Activated effector memory CD4-positive, alpha-beta T cell treated with anti-CD3 and anti-CD28 coated beads, Interleukin-2, amount 50 U/mL, for 16 hours (primary cell): Measurements from ENCODE around the gene PDZD2.
"Not testable (repeated sequence)": the region's sequence is repeated elsewhere in the genome, so short reads cannot be mapped to it uniquely, and the experiment has no call there.

Experiments used
- DNase-seq: peaks from one replicate; pipeline ENCODE4 v3.0.0-alpha.2; 2020

The PDZD2 gene

DNA sequence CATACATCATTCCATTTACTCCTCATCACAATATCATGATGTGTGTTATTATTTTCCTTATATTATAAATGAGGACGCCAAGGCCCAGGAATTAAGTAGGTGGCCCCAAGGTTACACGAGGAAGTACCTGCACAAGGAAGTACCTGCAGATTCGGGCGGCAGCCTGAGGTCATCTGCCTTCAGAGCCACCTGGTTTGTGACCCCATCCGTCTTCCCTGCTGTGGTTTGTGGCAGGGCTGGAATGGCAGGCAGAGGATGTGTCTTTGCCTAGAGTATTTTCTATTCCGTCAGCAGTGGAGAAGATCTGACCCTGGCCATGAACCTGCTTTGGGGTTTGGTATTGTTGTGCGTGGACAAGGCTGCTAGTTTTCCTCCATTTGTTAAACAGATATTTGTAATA, 59.7 kb downstream of the PDZD2 start:
- no peak for DNase-seq

DNA sequence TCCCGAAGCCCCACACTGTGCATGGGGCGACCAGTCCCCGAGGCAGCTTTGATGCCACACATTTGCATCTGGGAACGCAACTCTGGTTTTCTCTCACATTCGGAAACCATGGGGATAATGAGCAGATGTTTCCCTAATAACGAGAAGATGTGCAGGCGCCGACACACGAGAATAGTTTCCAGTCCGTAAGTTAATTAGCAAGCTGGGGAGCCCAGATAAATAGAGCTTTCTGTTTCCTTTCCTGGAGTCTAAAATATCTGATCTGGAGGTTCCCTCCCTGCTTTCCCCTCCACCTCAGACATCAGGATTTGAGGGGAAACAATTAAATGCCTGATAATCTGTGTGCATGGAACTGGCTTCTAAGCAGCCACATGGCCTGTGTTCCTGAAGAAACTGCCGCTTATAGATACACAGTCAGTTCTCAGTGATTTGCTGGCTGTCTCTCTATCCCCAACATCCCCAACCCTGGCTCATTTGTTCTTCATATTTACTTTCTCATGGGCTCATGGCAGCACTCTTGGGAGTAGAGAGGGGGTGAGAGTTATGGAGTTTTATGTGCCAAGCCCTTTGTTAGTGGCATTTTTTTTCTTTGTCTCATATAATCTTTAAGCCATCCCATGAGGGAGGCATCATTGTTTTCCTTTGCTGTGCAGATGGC, 62.8 kb downstream of the PDZD2 start:
- DNase-seq = no peak

DNA sequence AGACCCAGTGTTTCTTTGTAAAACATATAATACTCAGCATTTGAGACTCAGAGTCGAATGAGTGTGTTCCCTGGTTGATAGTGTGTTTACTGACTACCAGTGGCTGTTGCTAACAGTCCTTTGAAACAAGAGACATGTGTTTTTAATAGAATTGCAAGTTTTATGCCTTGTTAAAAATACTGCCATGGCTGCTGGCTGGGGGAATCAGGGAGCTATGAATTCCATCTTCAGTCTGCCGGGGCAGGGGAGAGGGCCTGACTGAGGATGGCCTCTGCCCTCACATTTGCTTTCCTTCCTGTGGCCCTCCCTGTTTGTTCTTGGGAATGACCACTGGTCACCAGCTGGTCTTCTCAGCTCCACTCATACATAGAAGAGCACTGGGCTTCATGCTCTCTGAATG, 63.8 kb downstream of the PDZD2 start:
- DNase-seq = no peak

- DNase-seq = no peak
Observed at GRCh38 chr5:31703757-31704156, 64.8 kb downstream of the PDZD2 start.

- DNase-seq = no peak
Observed at GRCh38 chr5:31706186-31706585, 67.3 kb downstream of the PDZD2 start.

GRCh38 chr5:31707329-31707728, 68.4 kb downstream of the PDZD2 start:
- DNase-seq = no peak

- no peak for DNase-seq
Observed at GRCh38 chr5:31708089-31708488, 69.2 kb downstream of the PDZD2 start.

- no peak for DNase-seq
Observed at GRCh38 chr5:31711363-31711762, 72.4 kb downstream of the PDZD2 start.

DNA sequence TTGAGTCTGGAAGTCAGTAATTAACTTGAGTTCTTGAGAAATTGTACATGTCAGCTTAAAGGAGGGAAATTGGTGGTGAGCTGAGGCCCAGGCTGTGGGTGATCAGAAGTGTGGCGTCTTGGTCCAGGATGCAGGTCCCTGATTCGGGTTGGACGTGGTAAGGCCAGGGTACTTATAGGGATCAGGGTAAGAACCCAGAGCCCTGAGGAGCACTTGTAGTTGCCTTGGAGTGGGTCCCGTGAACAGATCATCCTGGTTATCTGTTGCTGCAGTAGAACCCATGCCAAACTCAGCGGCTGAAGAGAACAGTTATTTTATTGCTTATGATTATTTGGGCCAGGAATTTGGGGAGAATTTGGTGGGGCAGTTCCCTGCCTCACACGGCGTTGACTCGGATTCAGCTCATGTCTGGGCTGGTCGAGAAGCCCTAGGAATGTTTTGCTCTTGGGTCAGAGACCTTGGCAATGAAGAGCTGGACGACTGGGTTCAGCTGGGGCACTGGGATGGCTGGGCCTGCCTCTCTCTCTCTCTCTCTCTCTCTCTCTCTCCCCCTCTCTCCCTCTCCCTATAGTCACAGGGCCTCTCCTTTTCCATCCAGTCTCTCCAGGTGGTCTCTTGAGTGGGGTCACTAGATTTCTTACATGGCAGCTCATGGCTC, 73.1 kb downstream of the PDZD2 start:
- no peak for DNase-seq

DNA sequence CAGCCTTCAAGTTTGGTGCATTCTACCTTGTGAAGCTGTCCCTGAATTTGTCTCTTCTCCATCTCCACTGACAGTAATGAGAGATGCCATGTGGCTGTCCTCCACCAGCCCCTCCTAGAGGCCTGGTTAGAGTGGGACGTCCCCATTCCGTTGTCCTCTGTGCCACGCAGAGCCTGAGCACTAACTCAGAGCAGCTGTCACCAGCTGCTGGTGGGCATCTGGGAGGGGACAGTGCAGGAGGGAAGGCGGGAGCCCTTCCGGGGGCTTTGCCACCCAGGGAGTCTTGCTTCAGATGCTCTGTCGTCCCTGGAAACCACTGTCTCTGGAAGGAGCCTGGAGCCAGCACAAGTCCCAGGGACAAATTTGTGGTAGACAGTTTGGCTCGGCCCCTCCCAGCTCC, 78.6 kb downstream of the PDZD2 start:
- DNase-seq = no peak

DNA sequence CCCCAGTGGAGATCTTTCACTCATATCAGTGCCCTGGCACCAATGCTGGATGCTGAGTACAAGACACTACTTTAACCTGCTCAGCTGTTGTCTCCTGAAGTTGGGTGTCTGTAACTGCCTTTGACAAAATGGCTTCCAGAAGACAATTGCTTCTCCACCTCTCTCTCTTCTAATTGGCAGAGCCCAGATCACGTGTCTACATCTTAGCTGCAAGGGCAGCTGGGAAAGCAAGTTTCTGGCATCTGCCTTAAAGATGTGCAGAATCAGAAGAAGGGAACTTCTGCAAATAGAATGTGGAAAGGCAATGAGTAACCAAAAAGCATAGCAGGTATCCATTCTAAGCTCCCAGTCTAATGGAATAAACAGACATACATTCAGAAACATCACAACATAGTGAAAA, 81.1 kb downstream of the PDZD2 start:
- DNase-seq = no peak

DNA sequence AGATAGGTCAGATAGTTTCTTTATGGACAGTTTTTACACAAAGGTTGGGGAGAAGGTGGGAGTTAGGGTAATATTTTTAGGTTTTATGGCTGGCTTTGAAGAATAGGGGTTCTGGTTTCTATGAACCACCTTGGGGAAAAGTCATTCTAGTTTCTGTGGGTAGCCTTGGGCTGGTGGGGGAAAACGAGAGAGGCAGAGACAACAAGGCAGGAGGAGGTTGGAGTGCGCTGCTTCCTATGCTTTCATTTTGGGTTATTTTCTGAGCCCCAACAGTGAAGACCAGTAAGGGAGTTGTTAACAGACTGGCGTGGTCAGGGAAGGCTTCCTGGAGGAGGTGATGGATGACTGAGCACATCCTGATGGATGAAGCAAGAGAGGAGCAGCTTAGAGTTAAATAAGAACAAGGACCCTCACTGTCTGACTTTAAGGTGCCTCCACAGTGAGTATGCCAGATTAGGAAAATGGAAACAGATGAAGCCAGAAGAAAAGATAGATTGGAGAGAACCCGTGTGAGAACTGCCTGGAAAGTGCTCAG, 81.9 kb downstream of the PDZD2 start:
- DNase-seq = no peak

DNA sequence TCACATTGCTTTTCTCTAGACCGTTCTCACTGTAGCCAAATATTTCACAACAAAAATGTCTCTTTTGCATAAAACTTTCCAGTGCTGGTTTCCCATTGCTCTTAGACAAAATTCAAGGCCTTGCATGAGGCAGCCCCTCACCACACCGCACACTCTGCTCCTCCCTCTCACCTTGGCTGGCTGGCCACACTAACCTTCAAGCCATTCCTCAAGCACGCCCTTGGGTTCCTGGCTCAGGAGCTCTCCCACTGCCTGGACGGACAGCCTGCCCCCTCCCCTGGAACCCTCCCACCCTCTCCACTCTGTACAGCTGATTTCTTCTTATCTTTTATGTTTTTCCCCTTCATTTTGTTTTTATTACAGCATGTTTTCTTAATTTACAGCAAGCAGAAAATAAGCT, 83.2 kb downstream of the PDZD2 start:
- no peak for DNase-seq

GRCh38 chr5:31725996-31726395, 87.1 kb downstream of the PDZD2 start:
- no peak for DNase-seq

GRCh38 chr5:31726952-31727351, 88.0 kb downstream of the PDZD2 start:
- DNase-seq = no peak

DNA sequence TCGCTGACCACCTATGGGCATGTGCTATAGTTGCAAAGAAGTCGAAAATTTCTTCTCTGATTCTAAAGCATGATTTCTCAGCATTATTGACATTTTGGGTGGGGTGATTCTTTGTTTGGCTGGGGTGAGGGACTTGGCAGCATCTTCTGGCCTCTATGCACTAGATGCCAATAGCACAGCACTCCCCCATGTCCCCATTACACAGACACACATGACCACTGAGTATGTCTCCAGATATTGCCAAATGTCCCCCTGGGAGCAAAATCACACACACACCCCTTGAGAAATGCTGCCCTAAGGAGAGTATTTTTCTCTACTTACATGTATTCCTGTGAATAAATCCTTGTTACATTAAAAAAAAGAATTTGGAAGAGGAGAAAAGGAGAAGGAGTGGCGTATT, 89.1 kb downstream of the PDZD2 start:
- no peak for DNase-seq

GRCh38 chr5:31728806-31729205, 89.9 kb downstream of the PDZD2 start:
- not testable (repeated sequence) for DNase-seq

DNA sequence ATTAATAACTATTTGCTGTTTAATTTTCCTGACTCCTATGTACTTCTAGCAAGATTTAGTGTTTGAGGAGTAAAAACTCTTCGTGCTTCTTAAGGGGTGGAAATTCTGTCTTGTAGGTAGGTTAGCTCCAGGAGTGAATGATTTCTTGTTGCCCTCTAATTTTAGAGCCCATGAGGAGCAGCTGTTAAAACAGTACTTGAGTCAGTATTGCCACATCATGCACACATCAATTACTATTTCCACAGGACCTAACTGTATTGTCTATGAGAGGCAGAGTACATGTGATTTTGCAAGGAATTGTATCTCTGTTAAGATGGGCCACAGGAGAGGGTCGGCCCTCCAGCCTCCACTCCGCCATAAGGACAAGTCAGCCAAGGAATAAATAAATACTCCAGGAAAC, 91.2 kb downstream of the PDZD2 start:
- DNase-seq = no peak

GRCh38 chr5:31731016-31731415, 92.1 kb downstream of the PDZD2 start:
- DNase-seq = no peak

DNA sequence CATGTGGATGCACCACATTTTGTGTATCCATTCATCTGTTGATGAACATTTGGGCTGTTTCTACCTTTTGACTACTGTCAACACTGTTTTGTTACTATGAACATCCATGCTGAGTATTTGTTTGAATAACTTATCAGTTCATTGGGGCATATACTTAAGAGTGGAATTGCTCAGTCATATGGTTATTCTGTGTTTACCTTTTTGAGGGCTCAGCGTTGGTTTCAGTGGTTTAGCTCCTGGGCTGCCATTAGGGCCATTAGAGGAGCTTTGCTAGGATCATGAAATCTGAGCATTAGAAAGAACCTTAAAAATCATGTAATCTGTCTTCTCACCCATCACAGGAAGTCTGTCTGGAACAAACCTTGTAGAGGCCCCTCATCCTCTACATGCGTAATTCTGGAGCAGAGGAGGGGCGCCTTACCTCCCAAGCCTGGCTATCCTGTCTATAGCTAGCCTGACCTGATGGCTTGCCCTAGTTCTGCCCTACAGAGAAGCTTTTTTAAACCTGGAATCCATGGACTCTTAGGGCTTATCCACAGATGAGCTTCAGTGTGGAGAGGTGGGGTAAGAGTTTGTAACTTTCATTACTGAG, 92.9 kb downstream of the PDZD2 start:
- no peak for DNase-seq

DNA sequence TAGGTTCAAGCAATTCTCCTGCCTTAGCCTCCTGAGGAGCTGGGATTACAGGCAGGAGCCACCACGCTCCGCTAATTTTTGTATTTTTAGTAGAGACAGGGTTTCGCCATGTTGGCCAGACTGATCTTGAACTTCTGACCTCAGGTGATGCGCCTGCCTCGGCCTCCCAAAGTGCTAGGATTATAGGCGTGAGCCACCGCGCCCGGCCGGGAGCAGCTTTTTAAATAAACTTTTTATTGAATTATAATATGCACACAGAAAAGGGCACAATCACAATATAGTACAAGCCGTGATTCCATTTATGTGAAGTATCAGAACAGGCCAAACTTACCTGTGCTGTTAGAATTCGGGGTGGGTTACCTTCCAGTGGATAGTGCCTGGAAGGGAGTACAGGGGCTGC, 93.9 kb downstream of the PDZD2 start:
- DNase-seq = not testable (repeated sequence)

DNA sequence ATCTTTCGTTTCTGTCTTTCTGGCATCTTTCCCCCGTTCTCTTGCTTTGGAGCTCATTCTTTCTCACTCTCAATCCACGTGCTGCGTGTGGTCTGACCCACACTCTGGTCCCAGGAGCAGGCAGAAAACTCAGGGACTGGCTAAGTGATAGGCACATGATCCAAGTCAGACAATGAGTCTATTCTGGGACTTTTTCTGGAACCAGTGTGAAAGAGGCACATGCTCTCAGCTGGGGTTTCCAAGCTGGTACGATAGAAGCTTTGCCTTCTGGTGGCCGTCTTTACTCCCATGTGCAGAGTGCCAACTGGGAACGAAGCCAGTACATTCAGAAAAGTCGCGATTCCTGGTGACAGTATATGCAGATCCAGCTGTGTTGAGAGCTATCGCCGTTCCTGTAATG, 94.4 kb downstream of the PDZD2 start:
- DNase-seq = no peak

DNA sequence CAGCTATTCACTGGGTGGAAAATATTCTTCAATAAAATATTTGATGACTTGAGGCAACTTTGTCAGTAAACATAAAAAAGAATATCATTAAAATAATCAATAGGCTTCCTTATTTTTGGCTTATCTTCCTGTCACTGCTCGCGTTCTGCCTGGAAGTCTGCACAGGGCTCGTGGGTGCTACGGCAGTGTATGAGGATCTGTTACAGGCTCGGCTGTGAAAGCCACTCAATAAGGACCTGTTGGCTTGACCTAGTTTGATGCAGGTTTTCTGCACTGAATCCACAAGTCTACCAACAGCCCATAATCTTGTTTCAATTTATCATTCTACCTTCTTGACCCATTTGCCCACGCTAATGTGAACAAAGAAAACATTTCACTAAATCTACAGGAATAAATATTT, 97.2 kb downstream of the PDZD2 start:
- DNase-seq = no peak

GRCh38 chr5:31738199-31738598, 99.3 kb downstream of the PDZD2 start:
- DNase-seq = no peak
